Prostate gland (tissue), 2 donors: ENCODE results near the gene PP2D1. TPM values are rescaled to one million over a fixed set of nuclear protein-coding genes. Genes with fewer than 3 reads are reported as not detected.

Source experiments
- DNase-seq: peaks from one replicate; pipeline ENCODE4 v3.0.0-alpha.2; 2019; ENCODE audit warnings: low spot score
- H3K27ac ChIP-seq, 2 donors: fragments of 200-600 bp; sonication (generic); 2 replicates each; pipeline ENCODE4 v1.5.1; 2017 to 2019
- H3K27me3 ChIP-seq: fragments of 200-600 bp; sonication (generic); replicated peaks from 2 replicates; pipeline ENCODE4 v1.5.1; 2019; ENCODE audit not compliant: insufficient read depth
- H3K36me3 ChIP-seq, 2 donors: fragments of 200-600 bp; sonication (generic); 1 replicate in 1 of 2; 2 replicates in 1 of 2; pipeline versions ENCODE4 v1.5.1 to v1.8.1; 2017 to 2019
- H3K4me1 ChIP-seq: fragments of 200-600 bp; sonication (generic); replicated peaks from 2 replicates; pipeline ENCODE4 v1.5.1; 2019
- H3K4me3 ChIP-seq, 2 donors: fragments of 200-600 bp; sonication (generic); 2 replicates each; pipeline ENCODE4 v1.5.1; 2017 to 2019
- H3K9me3 ChIP-seq: fragments of 200-600 bp; sonication (generic); 2 replicates; pipeline ENCODE4 v1.5.1; 2017
- CTCF ChIP-seq, 4 experiments: fragments of 200-600 bp in 2 of 4; fragments of 450-650 bp in 2 of 4; sonication (generic) in 2 of 4; IDR thresholded peaks; 1 replicate in 3 of 4; 2 replicates in 1 of 4; pipeline ENCODE4 v1.5.1; 2016 to 2019; ENCODE audit warnings: antibody characterized with exemption in 4 of 4, mild to moderate bottlenecking in 2 of 4, moderate library complexity in 2 of 4
- POLR2A ChIP-seq: fragments of 450-650 bp; IDR thresholded peaks from one replicate; pipeline ENCODE4 v1.6.1; 2016; ENCODE audit warnings: antibody characterized with exemption, mild to moderate bottlenecking
- POLR2AphosphoS5 ChIP-seq: sonication (generic); formaldehyde crosslinking; IDR thresholded peaks from one replicate; pipeline ENCODE4 v1.6.1; 2017; ENCODE audit warnings: antibody characterized with exemption
- WGBS: methylation state at CpG from one replicate; pipeline ENCODE4 v1.1.5; 2018; 5-methylcytosine and 5-hydroxymethylcytosine counted together
- intact Hi-C: fragments of 100-400 bp; cut with DNase I; formaldehyde crosslinking; loops from one replicate; pipeline ENCODE4 v1.14.2; 2022
- total RNA-seq, 2 donors: library from RNA; depleted of rRNA; stranded (reverse); fragments of >200 nt; gene quantifications; one replicate each; pipeline ENCODE4 v1.1.0, GENCODE V29; 2016

The PP2D1 gene
- total RNA-seq, 2 donors from 2014 or later: 0.97 TPM; not detected in 1

- no peak for DNase-seq
- Histone ChIP-seq H3K27ac (peak overlapping the region; percentile 60 to 79), H3K27me3 (no peaks in the 10 kb centered on the region), H3K4me1 (no peaks in the 10 kb centered on the region), H3K9me3 (no peaks in the 10 kb centered on the region), H3K36me3 (no peaks in the 10 kb centered on the region), H3K4me3 (peak overlapping the region in 1 of 2 donors; percentile 7)
- no peak for TF ChIP-seq POLR2A
- TF ChIP-seq CTCF (IDR thresholded peaks at IDR 0.05): no peak
- TF ChIP-seq POLR2AphosphoS5: no peak
- intact Hi-C loops: loop anchor here (5.0 kb wide), 1 partner anchor 98 kb away; no protein-coding TSS in a partner anchor
- WGBS: 44% methylated on average over 4 of the region's 4 CpGs
Observed at GRCh38 chr3:20043825-20044224, 31.8 kb upstream of the PP2D1 start.

GRCh38 chr3:20043396-20043795 lies 31.3 kb upstream of the PP2D1 start:
- Histone ChIP-seq H3K4me3 (peak overlapping the region in 1 of 2 donors; percentile 7), H3K27me3 (no peaks in the 10 kb centered on the region), H3K9me3 (no peaks in the 10 kb centered on the region), H3K4me1 (no peaks in the 10 kb centered on the region), H3K27ac (peak overlapping the region; percentile 60 to 79), H3K36me3 (no peaks in the 10 kb centered on the region)
- intact Hi-C loops: loop anchor here (5.0 kb wide), 1 partner anchor 99 kb away; no protein-coding TSS in a partner anchor
- DNase-seq: peak; percentile 57
- WGBS: 23% methylated on average over 4 of the region's 4 CpGs
- TF ChIP-seq CTCF (IDR thresholded peaks at IDR 0.05) (no peak), POLR2AphosphoS5 (no peak), POLR2A (no peak)

- Histone ChIP-seq H3K36me3 (no peaks in the 10 kb centered on the region), H3K4me3 (no peak overlapping the region), H3K27me3 (no peaks in the 10 kb centered on the region), H3K4me1 (no peaks in the 10 kb centered on the region), H3K27ac (peak overlapping the region; percentile 97), H3K9me3 (no peaks in the 10 kb centered on the region)
- no peak for DNase-seq
- WGBS: 69% methylated on average over 5 of the region's 5 CpGs
- intact Hi-C loops: loop anchor here (5.0 kb wide), 1 partner anchor 100 kb away; no protein-coding TSS in a partner anchor
- TF ChIP-seq POLR2A: no peak
- no peak for TF ChIP-seq POLR2AphosphoS5
- no peak for TF ChIP-seq CTCF (IDR thresholded peaks at IDR 0.05)
Observed at GRCh38 chr3:20042331-20042730, 30.3 kb upstream of the PP2D1 start.

GRCh38 chr3:20041197-20041780 lies 29.2 kb upstream of the PP2D1 start:
- intact Hi-C loops: loop anchor here (2.0 to 5.0 kb wide), 2 partner anchors 101 to 144 kb away; no protein-coding TSS in a partner anchor
- Histone ChIP-seq H3K4me3 (peak overlapping the region; percentile 62 to 74), H3K27me3 (no peaks in the 10 kb centered on the region), H3K27ac (peak overlapping the region; percentile 97), H3K36me3 (no peaks in the 10 kb centered on the region), H3K9me3 (no peaks in the 10 kb centered on the region), H3K4me1 (no peaks in the 10 kb centered on the region)
- WGBS: under 1% methylated on average over 20 of the region's 28 CpGs
- TF ChIP-seq POLR2A: peak; percentile 35
- no peak for TF ChIP-seq CTCF (IDR thresholded peaks at IDR 0.05)
- peak; percentile 63 for TF ChIP-seq POLR2AphosphoS5
- peak; percentile 88 for DNase-seq
